CD4-positive, alpha-beta T cell treated with Interferon gamma for 1 hour (primary cell): ENCODE measurements around the gene PIP4K2C.
"Not testable (repeated sequence)": the region's sequence is repeated elsewhere in the genome, so short reads cannot be mapped to it uniquely, and the experiment has no call there.

Experiments
- DNase-seq: peaks from one replicate; pipeline ENCODE4 v3.0.0-alpha.2; 2020

PIP4K2C gene

GRCh38 chr12:57586128-57586527 lies 4.9 kb upstream of the PIP4K2C start:
- no peak for DNase-seq

- DNase-seq = no peak
These were observed 4.1 kb upstream of the PIP4K2C start for GRCh38 chr12:57586832-57587429.

- DNase-seq = not testable (repeated sequence)
These were observed 1.9 kb upstream of the PIP4K2C start for GRCh38 chr12:57588951-57589610.

- DNase-seq = no peak
These were observed 521 bp upstream of the PIP4K2C start for GRCh38 chr12:57590479-57590863.

- no peak for DNase-seq
These were observed 862 bp downstream of the PIP4K2C start for GRCh38 chr12:57591782-57592325.

GRCh38 chr12:57592551-57593165 lies 1.7 kb downstream of the PIP4K2C start:
- DNase-seq = no peak

- no peak for DNase-seq
These were observed 2.2 kb downstream of the PIP4K2C start for GRCh38 chr12:57593187-57593586.

- DNase-seq = no peak
These were observed 9.4 kb downstream of the PIP4K2C start for GRCh38 chr12:57600395-57600794.

GRCh38 chr12:57602544-57602943 lies 11.6 kb downstream of the PIP4K2C start:
- DNase-seq = no peak

GRCh38 chr12:57603324-57603723 lies 12.3 kb downstream of the PIP4K2C start:
- no peak for DNase-seq

GRCh38 chr12:57603815-57604453 lies 12.9 kb downstream of the PIP4K2C start:
- DNase-seq = no peak

- DNase-seq = peak; percentile 28
These were observed 13.5 kb downstream of the PIP4K2C start, which contains the start of gene DTX3 for GRCh38 chr12:57604454-57604991. Gene DTX3 (plus strand): TSS chr12:57604824. CDS start chr12:57606518, 1,694 bp downstream.

GRCh38 chr12:57604992-57605810 lies 14.2 kb downstream of the PIP4K2C start:
- no peak for DNase-seq

GRCh38 chr12:57605811-57606311 lies 14.9 kb downstream of the PIP4K2C start:
- no peak for DNase-seq

- no peak for DNase-seq
These were observed 15.4 kb downstream of the PIP4K2C start for GRCh38 chr12:57606399-57606798.

- DNase-seq = no peak
These were observed 15.8 kb downstream of the PIP4K2C start for GRCh38 chr12:57606821-57607220.

GRCh38 chr12:57607958-57608663 lies 17.1 kb downstream of the PIP4K2C start:
- no peak for DNase-seq

- no peak for DNase-seq
These were observed 18.2 kb downstream of the PIP4K2C start for GRCh38 chr12:57609101-57609780.

GRCh38 chr12:57609781-57610553 lies 19.0 kb downstream of the PIP4K2C start:
- DNase-seq = no peak

- DNase-seq = no peak
These were observed 19.6 kb downstream of the PIP4K2C start for GRCh38 chr12:57610554-57611107.
